ENCODE data around the gene VAV2.
A peak's percentile ranks its signal among the peaks of the same experiment; 100 is the strongest.

VAV2 gene

DNA sequence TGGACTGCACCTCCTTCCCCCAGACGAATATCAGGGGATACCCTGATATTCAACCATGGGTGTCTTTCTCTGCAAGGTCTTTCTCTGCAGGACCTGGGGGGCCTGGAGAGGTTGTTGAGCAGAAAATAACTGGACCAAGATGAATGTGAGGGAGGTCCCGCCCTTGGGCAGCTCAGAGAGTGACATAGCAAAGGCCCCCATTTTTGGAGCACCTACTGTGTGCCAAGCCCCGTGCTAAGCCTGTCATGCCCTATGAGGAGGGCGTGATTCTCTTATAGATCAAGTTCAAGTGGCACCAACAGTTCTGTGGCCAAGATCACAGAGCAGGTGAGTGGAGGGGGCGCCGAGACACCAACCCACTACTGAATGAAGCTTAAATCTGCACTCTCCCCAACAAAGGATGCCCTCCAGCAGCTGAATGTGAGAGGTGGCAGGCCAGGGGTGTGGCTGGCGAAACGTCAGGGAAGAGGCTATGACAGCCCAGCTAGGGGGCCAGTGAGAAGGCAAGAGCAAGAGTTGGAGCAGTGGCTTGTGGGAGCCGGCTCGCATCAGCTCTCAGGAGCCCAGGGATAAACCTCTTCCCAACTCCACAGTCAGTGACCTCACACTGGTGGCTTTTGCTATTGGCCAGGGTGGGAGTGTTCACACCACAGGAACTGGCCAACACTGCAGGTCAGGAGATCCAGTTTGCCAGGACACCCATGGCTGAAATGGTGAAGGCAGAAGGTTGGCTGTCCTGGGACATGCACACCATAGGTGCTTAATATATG, 259.3 kb downstream of the VAV2 start:
- no peak overlapping the region for H3K4me3 ChIP-seq (ENCODE audit: control insufficient read depth, low read depth, low read length)

DNA sequence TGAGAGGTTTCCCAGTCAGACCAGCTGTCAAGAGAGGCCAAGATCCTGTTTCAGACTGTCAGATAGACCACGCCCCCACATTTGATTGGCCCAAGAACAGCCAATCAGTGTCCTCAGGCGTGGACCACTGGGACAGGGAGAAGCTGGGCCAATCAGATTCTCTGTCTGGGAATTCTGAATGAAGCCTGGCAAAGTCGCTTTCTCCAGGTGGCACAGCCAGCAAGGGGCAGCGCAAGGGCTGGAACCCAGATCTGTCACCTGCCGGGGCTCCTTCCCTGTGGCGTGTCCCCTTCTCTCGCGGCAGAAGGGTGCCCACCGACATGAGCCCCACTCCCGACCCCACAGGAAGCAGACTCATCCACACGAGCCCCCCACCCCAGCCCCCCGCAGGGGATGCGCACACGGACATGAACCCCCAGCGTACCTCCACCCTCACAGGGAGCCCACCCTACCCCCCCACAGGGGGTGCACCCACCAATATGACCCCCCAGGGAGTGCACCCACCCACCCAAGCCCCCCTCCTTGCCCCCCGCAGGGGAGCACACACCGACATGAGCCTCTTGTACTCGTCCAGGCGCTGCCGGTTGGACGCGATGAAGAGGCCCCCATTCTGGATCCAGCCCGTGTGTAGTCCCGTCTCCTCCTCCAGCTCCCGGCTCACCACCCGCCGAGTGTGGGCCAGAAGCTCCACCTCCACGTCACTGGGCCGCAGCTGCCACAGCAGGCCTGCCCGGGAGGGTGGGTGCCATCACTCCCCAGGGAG, 260.1 kb downstream of the VAV2 start:
- TF ChIP-seq, protein P1, sequence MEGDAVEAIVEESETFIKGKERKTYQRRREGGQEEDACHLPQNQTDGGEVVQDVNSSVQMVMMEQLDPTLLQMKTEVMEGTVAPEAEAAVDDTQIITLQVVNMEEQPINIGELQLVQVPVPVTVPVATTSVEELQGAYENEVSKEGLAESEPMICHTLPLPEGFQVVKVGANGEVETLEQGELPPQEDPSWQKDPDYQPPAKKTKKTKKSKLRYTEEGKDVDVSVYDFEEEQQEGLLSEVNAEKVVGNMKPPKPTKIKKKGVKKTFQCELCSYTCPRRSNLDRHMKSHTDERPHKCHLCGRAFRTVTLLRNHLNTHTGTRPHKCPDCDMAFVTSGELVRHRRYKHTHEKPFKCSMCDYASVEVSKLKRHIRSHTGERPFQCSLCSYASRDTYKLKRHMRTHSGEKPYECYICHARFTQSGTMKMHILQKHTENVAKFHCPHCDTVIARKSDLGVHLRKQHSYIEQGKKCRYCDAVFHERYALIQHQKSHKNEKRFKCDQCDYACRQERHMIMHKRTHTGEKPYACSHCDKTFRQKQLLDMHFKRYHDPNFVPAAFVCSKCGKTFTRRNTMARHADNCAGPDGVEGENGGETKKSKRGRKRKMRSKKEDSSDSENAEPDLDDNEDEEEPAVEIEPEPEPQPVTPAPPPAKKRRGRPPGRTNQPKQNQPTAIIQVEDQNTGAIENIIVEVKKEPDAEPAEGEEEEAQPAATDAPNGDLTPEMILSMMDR (conservative IDR thresholded peaks at IDR 0.05; ENCODE audit: control insufficient read depth, insufficient read depth, low read depth, low read length), result no peak
- no peak overlapping the region for H3K4me3 ChIP-seq (ENCODE audit: control insufficient read depth, low read depth, low read length)
- peak; percentile 50 for DNase-seq (ENCODE audit: low read depth)

More for the DNA sequence above, 259.3 kb downstream of the VAV2 start:
- DNase-seq (ENCODE audit: low read depth), result no peak
- TF ChIP-seq, protein P1 (conservative IDR thresholded peaks at IDR 0.05; ENCODE audit: control insufficient read depth, insufficient read depth, low read depth, low read length), result no peak

DNA sequence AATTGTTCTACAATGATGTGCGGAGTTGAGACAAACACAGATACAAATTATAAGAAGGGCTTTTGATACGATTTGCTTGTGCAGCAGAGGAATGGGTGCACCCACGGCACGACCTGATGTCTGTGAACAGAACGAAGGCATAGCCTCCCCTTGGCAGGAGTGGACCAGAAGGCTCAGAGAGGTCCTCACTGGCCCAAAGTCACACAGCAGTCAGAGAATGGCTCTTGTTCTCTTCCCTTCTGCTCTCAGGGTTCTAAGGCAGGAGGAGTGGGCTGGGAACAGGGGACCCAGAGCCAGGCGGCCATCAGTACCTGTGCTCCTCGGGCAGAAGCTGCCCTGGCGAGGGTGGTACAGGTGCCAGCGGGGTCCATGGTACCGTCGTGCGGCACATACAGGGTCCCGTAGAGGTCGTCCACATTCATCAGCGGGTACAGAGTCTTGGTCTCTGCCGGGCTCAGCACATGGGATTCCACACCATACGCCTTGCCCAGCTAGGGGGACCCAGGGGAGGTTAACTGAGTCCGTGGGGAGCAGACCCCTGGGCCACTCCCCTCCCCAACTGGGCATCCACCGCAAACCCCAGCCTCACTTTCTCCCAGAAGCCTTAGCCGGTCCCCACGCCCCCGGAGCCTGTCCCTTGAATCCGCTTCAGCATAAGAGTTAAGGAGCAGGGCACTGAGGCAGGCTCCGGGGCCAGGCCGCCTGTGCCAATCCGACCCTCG, 261.0 kb downstream of the VAV2 start:
- TF ChIP-seq, protein P1 (conservative IDR thresholded peaks at IDR 0.05; ENCODE audit: control insufficient read depth, insufficient read depth, low read depth, low read length), result no peak
- H3K4me3 ChIP-seq (ENCODE audit: control insufficient read depth, low read depth, low read length), result no peak overlapping the region
- DNase-seq (ENCODE audit: low read depth), result no peak

DNA sequence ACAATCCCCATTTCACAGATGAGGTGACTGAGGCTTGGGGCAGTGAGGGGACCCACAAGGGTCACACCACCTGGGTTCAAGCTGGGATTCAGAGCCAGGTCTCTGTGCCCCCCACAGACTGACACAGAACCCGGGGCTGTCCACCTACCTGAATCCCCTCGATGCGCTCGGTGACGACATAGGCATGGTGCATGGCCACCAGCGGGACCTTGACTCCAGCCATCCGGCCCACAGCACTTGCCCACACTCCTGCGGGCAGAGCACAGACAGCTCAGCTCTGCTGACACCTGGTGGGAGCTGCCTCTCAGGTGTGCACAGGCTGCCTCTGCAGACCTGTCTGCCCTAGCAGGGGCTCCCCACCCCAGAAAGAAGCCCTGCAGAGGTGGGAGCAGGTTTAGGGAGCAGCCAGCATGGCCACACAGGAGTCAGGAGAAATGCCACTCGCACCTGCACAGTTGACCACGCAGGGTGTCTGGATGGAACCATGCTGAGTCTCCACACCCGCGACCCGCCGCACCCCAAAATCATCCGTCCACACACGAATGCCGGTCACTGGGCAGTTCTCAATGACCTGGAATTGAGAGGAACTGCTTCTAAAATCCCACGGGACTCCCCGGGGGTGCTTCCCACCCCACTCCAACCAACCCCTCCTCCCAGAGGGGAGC, 262.4 kb downstream of the VAV2 start:
- TF ChIP-seq, protein P1 (conservative IDR thresholded peaks at IDR 0.05; ENCODE audit: control insufficient read depth, insufficient read depth, low read depth, low read length), result no peak
- H3K4me3 ChIP-seq (ENCODE audit: control insufficient read depth, low read depth, low read length), result no peak overlapping the region
- no peak for DNase-seq (ENCODE audit: low read depth)

DNA sequence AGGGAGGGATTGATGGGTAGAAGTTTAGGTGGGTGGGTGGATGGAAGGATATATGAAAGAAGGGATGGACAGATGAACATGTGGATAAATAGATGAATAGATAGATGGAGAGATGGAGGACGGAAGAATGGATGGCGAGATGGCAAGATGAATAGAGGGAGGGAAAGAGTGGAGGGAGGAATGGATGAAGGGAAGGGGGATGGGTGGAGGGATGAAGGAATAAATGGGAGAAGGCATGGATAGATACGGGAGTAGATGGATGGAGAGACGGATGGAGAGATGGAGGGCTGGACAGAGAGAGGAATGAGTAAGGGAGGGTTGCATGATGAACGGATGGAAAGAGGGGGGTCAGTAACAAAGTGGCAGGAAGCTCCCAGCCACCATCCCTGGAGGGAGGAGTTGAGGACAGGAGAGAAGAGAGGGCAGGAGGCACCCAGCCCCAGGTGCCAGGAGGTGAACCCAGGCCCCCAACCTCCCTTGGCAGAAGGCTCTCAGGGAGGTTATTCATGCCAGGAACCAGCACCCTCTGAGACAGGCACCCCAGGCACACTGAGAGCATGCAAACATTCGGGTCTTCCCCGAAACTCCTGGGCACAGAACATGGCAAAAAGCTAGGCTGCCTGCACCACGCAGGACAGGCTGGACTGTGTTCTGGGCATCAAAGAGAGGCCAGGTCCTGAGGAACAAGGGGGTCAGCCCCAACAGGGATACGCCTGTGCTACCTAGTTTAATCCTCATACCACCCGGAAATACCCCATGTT, 263.1 kb downstream of the VAV2 start:
- no peak overlapping the region for H3K4me3 ChIP-seq (ENCODE audit: control insufficient read depth, low read depth, low read length)
- TF ChIP-seq, protein P1 (conservative IDR thresholded peaks at IDR 0.05; ENCODE audit: control insufficient read depth, insufficient read depth, low read depth, low read length), result no peak
- no peak for DNase-seq (ENCODE audit: low read depth)

All from fibroblast of mammary gland (primary cell).